ENCODE data around the gene SORCS2.

The SORCS2 gene

GRCh38 chr4:7326693-7327340, 134.5 kb downstream of the SORCS2 start:
- peak; percentile 32 for DNase-seq (ENCODE audit: low spot score)

DNA sequence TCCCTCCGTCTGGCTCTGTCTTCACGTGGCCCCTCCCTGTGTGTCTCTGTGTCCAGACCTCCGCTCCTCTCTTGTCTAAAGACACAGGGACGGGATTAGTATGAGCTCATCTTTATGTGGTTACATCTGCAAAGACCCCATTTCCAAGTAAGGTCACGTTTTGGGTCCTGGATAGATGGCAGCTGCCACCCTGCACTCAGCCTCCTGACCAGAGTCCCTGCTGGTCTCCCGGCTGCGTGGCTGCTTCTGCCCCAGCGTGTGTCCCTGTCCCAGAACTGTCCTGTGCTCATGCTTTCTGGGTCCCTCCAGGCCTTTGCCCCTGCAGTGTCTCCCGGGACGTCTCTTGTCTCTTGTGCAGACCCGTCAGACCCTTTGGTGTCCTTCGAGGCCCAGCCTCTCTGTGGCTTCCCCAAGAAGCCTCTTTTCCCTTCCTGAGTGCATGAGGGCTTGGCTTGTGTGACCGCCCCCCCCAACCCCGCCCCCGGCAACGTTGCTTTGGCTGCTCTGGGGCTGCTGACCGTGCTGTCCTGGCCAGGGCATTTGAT, 135.1 kb downstream of the SORCS2 start:
- no peak for DNase-seq (ENCODE audit: low spot score)

- DNase-seq (ENCODE audit: low spot score): no peak
These were observed 136.0 kb downstream of the SORCS2 start for GRCh38 chr4:7328162-7328912.

- DNase-seq (ENCODE audit: low spot score): peak; percentile 48
These were observed 136.7 kb downstream of the SORCS2 start for GRCh38 chr4:7328913-7329638.

DNA sequence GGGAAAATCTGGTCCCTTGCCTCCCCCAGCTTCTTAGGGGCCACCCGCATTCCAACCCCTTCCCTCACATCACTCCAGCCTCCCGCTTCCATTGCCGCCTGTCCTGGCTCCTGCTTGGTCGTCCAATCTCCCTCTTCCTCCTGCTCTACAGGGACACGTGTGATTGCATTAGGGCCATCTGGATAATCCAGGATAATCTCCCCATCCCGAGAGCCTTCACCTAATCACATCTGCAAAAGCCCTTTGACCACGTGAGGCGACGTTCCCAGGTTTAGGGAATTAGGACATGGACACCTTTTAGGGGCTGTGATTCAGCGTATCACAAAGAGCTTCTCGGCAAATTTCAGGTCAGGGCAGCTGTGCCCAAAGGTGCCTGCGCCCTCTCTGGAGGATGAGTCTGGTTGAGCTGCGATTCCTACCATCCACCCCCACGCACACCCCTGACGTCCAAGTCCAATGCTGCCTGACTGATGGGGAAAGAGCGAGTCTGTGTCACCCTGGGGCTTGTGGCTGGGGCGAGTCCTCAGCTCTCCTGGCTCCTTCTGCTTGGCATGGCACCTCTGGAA, 137.8 kb downstream of the SORCS2 start:
- DNase-seq (ENCODE audit: low spot score): no peak

- DNase-seq (ENCODE audit: low spot score): no peak
These were observed 138.7 kb downstream of the SORCS2 start for GRCh38 chr4:7330811-7331681.

- DNase-seq (ENCODE audit: low spot score): no peak
These were observed 139.3 kb downstream of the SORCS2 start for GRCh38 chr4:7331682-7332000.

- DNase-seq (ENCODE audit: low spot score): no peak
These were observed 140.1 kb downstream of the SORCS2 start for GRCh38 chr4:7332216-7333023.

GRCh38 chr4:7333024-7333780, 140.9 kb downstream of the SORCS2 start:
- DNase-seq (ENCODE audit: low spot score): no peak

- no peak for DNase-seq (ENCODE audit: low spot score)
These were observed 141.6 kb downstream of the SORCS2 start for GRCh38 chr4:7333801-7334421.

GRCh38 chr4:7334521-7335275, 142.4 kb downstream of the SORCS2 start:
- no peak for DNase-seq (ENCODE audit: low spot score)

DNA sequence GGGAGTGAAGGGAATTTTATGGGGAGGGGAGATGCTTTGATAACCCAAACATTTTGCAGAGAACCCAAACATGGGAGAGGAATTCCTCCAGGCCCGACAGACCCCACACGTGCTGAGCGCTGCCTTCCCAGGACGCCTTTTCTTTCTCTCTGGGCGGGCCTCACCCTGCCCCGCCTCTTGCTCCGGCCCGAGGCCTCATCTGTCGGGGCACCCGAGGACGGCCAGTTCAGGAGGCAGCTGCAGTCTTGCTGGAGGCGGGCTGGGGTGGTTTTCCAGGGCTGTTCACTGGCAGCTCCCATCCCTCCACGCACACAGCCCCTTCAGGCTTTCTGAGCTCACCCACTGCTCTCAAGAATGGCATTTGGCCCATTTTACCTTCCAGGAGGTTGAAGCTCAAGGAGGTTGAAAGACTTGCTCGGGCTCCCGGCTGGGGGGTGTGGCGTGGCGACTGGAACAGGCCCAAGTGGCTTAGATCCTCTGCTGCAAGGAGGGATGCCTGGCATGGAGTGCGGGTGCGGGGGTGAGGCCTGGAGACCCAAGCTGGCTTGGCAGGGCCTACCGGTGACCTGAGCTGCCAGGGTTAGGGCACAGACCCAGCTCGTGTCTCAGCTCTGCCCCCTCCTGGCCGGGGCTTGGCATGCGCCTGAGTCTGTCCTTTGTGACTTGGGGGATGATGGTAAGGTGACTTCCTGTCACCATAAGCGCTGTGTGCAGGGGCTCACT, 143.2 kb downstream of the SORCS2 start:
- DNase-seq (ENCODE audit: low spot score): peak; percentile 68

- no peak for DNase-seq (ENCODE audit: low spot score)
These were observed 143.8 kb downstream of the SORCS2 start for GRCh38 chr4:7336067-7336569.

DNA sequence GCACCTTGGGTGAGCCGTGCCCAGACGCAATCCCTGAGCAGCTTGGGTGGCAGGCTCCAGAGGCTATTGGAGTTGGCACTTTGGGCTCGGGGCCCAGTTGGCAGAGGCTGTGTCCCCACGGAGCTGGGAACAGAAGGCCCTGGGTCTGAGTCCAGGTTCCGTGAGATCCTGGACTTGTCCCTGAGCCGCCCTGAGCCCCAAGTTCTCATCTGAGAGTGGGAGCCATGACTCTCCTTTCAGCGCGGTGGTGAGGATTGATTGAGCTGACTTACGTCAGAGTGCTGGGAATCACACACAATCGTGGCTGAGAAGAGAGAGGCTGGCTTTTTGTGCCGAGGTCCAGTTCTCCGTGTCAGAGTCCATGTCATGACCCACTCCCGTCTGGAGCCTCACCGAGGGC, 144.4 kb downstream of the SORCS2 start:
- DNase-seq (ENCODE audit: low spot score): no peak

DNA sequence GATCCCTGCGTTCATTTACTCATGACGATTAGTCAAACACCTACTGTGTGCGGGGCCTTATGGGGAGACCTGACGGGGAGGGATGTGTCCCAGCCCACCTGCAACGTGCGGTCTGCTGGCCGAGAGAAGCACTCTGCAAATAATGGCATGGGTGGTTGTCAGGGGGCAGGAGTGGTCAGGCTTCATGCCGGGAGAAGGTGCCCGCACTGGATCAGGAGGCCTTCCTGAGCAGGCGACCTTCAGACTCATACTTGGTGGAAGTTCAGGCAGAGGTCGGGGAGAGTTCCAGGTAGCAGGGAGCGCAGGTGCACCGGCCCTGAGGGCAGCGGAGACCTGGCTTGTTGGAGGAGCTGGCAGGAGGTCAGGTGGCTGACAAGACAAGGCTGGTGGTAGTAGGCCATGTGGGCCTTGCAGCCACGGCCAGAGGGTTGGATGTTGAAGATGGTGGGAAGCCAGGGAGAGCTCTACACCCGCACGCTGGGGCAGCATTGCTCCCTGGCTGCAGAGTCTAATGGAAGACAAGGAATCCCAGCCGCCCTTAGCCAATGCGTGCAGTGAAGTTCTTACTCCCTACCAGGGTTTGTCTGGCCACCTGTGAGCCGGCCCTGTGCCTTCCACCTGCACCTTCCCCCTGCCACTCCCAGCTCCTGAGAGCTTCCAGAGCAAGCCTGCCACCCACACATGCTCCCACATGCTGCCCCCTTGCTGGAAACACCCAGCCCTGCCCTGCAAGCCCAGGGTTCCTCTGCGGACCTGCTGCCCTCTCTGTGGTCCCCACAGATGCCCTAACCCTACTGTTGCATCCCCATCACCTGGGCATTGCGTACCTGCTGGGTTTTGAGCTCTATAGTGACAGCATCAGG, 145.1 kb downstream of the SORCS2 start:
- no peak for DNase-seq (ENCODE audit: low spot score)

DNA sequence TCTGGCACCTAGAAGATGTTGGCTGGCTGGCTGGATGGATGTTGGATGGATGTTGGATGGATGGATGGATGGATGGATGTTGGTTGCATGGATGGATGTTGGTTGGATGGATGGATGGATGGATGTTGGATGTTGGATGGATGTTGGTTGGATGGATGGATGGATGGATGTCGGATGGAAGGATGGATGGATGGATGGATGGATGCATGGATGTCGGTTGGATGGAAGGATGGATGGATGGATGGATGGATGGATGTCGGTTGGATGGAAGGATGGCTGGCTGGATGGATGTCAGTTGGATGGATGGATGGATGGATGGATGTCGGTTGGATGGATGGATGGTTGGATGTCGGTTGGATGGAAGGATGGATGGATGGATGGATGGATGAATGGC, 145.7 kb downstream of the SORCS2 start:
- no peak for DNase-seq (ENCODE audit: low spot score)
